Mesendoderm (in vitro differentiated cells): Measurements from ENCODE around the gene PCGF1.

ENCODE experiments used
- DNase-seq: peaks from one replicate; pipeline ENCODE4 v3.0.0; 2013
- H2AK5ac ChIP-seq: 2 replicates; pipeline ENCODE4 v1.6.1; 2013; ENCODE audit warnings: low read length, inconsistent platforms
- H2BK120ac ChIP-seq: 2 replicates; pipeline ENCODE4 v1.6.1; 2013; ENCODE audit warnings: low read depth, mild to moderate bottlenecking, low read length, moderate library complexity, mixed read lengths
- H2BK15ac ChIP-seq: replicated peaks from 2 replicates; pipeline ENCODE4 v1.6.1; 2013; ENCODE audit warnings: low read depth, mild to moderate bottlenecking, moderate library complexity
- H2BK5ac ChIP-seq: 2 replicates; pipeline ENCODE4 v1.6.1; 2013; ENCODE audit warnings: low read length, inconsistent platforms
- H3K18ac ChIP-seq: 2 replicates; pipeline ENCODE4 v1.6.1; 2013; ENCODE audit warnings: mild to moderate bottlenecking, low read length, mixed read lengths
- H3K23ac ChIP-seq: one replicate; pipeline ENCODE4 v1.6.1; 2013; ENCODE audit warnings: low read length
- H3K27ac ChIP-seq: 2 replicates; pipeline ENCODE4 v1.5.1; 2013; ENCODE audit warnings: low read depth, mild to moderate bottlenecking, inconsistent platforms, low read length, moderate library complexity
- H3K27me3 ChIP-seq: 2 replicates; pipeline ENCODE4 v1.6.1; 2013; ENCODE audit warnings: low read length, control low read depth, mild to moderate bottlenecking, inconsistent platforms; ENCODE audit not compliant: insufficient read depth, poor library complexity
- H3K36me3 ChIP-seq: 2 replicates; pipeline ENCODE4 v1.6.1; 2013; ENCODE audit warnings: low read length, inconsistent platforms; ENCODE audit not compliant: control insufficient read depth, insufficient read depth
- H3K4ac ChIP-seq: one replicate; pipeline ENCODE4 v1.6.1; 2013; ENCODE audit warnings: low read depth, mild to moderate bottlenecking, low read length, moderate library complexity
- H3K4me1 ChIP-seq: 2 replicates; pipeline ENCODE4 v1.6.1; 2013; ENCODE audit warnings: low read depth, low read length, inconsistent platforms; ENCODE audit not compliant: control insufficient read depth
- H3K4me2 ChIP-seq: 2 replicates; pipeline ENCODE4 v1.6.1; 2013; ENCODE audit warnings: low read length
- H3K4me3 ChIP-seq: 2 replicates; pipeline ENCODE4 v1.5.1; 2013; ENCODE audit warnings: mild to moderate bottlenecking, low read length
- H3K56ac ChIP-seq: one replicate; pipeline ENCODE4 v1.6.1; 2013; ENCODE audit warnings: low read length
- H3K79me1 ChIP-seq: 2 replicates; pipeline ENCODE4 v1.6.1; 2013; ENCODE audit warnings: low read length, inconsistent platforms
- H3K79me2 ChIP-seq: 2 replicates; pipeline ENCODE4 v1.6.1; 2013; ENCODE audit warnings: mild to moderate bottlenecking, low read length; ENCODE audit not compliant: control insufficient read depth, insufficient read depth
- H3K9ac ChIP-seq: 2 replicates; pipeline ENCODE4 v1.6.1; 2013; ENCODE audit warnings: low read length, inconsistent platforms
- H4K5ac ChIP-seq: one replicate; pipeline ENCODE4 v1.6.1; 2013; ENCODE audit warnings: low read length
- H4K8ac ChIP-seq: one replicate; pipeline ENCODE4 v1.6.1; 2013; ENCODE audit warnings: low read depth, mild to moderate bottlenecking, control low read depth, low read length, moderate library complexity
- WGBS: extraction: QIAGEN DNeasy Blood & Tissue Kit; methylation state at CpG from one replicate; pipeline ENCODE4 v1.1.7; 2013; ENCODE audit warnings: low lambda C conversion rate, missing lambda C conversion rate; ENCODE audit not compliant: insufficient coverage; ENCODE audit errors: extremely low coverage; 5-methylcytosine and 5-hydroxymethylcytosine counted together

The PCGF1 gene

DNA sequence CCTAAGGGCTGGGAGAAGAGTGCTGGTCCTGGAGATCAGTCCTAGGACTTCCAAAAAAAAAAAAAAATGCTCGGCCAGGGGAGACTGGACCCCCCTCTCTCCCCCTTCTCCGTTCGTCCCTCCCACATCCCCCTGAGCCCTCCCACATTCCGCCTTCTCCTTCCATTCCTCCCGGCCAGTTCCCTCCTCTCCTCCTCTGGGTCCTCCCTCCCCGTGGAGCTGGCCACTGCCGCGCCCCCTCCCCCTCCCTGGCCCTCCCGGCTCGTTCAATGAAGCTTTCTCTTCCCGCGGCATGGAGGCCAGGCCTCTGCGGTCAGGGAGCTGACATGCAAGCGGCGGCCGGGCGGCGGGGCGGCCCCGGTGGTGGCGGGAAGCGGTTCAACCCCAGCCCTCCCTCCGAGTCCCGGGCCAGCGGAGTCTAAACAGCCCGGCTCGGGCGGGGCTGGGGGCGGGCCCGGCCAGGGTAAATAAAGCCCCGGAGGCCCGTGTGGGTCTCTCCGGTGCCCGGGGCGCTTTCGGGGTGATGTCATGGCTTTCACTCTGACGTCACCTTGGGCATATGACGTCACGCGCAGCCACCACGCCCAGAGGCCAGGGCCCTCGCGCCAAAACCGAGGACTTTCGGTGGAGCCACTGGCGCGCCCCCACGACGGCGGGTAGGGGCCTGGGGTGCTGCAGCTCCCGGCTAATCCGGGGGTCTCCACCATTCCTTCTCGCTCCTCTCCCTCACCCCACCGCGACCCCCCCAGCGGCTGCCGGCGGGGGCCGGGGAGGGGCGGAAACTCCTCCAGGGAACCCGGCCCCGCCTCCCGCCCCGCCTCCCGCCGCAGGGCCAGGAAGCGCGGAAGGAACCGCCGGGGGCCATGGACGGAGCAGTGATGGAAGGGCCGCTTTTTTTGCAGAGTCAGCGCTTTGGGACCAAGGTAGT lies 46.7 kb upstream of the PCGF1 start, which contains the start of the genes DOK1 and LOXL3:
DOK1 (plus strand) TSS at position 829 of the 928 bp plus-strand sequence; CDS start at position 864, 35 bp downstream.
LOXL3 (minus strand) TSS at position 51 of the 928 bp plus-strand sequence. CDS start 1,308 bp downstream, outside the sequence.
- Histone ChIP-seq H3K36me3 (no peaks in the 10 kb centered on the region), H3K79me1 (no peaks in the 10 kb centered on the region), H3K9ac (peak within 1 kb of the TSS; percentile 82), H3K4me2 (peak within 1 kb of the TSS; percentile 96), H3K4me3 (peak within 1 kb of the TSS; percentile 87), H3K18ac (peak within 1 kb of the TSS; percentile 53), H3K4me1 (peaks cover 4% of the 10 kb centered on the region), H4K5ac (no peak within 1 kb of the TSS), H3K27me3 (peaks cover 42% of the 10 kb centered on the region), H3K56ac (peak within 1 kb of the TSS; percentile 91), H3K79me2 (no peaks in the 10 kb centered on the region), H2BK120ac (no peak within 1 kb of the TSS), H4K8ac (no peak within 1 kb of the TSS), H2BK15ac (no peak within 1 kb of the TSS), H3K4ac (no peak within 1 kb of the TSS), H2BK5ac (no peak within 1 kb of the TSS), H3K27ac (no peak within 1 kb of the TSS), H2AK5ac (no peak within 1 kb of the TSS), H3K23ac (peak within 1 kb of the TSS; percentile 80)
- WGBS: no CpG with 5 or more reads among the region's 73 CpGs
- DNase-seq: peak; percentile 92

DNA sequence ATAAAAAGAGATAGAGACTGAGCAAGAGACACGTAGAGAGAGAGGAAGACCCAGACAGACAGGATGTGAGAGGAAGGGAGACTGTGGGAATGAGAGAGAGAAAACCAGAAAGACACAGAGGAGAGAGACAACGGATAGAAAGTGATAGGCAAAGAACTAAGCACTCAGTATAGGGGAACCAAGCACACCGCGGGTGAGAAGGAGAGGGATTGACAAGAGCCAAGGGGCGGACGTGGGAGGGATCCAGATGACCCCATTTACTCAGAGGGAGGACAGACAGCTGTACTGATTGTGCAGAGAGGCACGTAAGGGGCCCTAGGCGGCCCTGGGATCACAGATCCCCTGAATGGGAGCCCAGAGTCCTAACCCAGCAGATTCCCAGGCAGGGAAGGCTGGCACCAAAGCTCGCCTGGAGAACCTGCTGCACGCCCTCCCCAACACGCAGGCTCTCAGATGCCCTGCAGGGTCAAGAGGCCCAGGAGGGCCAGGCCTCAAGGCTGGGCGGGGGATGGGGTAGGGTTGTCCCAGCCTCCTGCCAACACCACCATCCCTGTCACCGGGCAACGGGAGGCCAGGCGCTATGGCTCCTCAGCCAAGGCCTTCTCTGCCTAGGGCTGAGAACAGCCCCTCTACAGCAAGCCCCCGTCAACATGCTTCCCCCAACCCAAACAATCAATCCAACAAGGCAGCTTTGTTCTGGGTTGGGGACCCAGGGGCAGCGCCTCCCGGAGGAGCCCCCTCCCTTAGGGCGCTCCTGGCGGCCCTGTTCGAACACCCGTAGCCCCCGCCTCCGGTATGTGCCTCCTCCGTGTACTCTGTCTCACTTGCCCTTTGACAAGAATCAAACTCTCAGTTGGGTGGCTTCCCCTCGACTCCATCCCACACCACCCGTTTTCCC lies 45.7 kb upstream of the PCGF1 start:
- H2BK5ac ChIP-seq: no peak overlapping the region
- no peak overlapping the region for H3K4ac ChIP-seq
- no CpG with 5 or more reads among the region's 27 CpGs for WGBS
- no peak overlapping the region for H2BK120ac ChIP-seq
- no peaks in the 10 kb centered on the region for H3K79me1 ChIP-seq
- peak overlapping the region; percentile 42 for H3K56ac ChIP-seq
- H3K4me3 ChIP-seq: peak overlapping the region; percentile 2
- no peak overlapping the region for H3K27ac ChIP-seq
- H3K27me3 ChIP-seq: peaks cover 46% of the 10 kb centered on the region
- peaks cover 4% of the 10 kb centered on the region for H3K4me1 ChIP-seq
- peak; percentile 51 for DNase-seq
- H2AK5ac ChIP-seq: no peak overlapping the region
- no peak overlapping the region for H2BK15ac ChIP-seq
- no peaks in the 10 kb centered on the region for H3K36me3 ChIP-seq
- no peak overlapping the region for H3K18ac ChIP-seq
- no peak overlapping the region for H4K5ac ChIP-seq
- peak overlapping the region; percentile 30 for H3K4me2 ChIP-seq
- peak overlapping the region; percentile 12 for H3K9ac ChIP-seq
- H3K79me2 ChIP-seq: no peaks in the 10 kb centered on the region
- no peak overlapping the region for H4K8ac ChIP-seq
- no peak overlapping the region for H3K23ac ChIP-seq

- Histone ChIP-seq H2BK15ac (no peak overlapping the region), H4K5ac (no peak overlapping the region), H3K56ac (no peak overlapping the region), H4K8ac (no peak overlapping the region), H3K79me1 (no peaks in the 10 kb centered on the region), H3K79me2 (no peaks in the 10 kb centered on the region), H3K27ac (no peak overlapping the region), H2AK5ac (no peak overlapping the region), H3K4me1 (peaks cover 4% of the 10 kb centered on the region), H3K4ac (no peak overlapping the region), H3K27me3 (peaks cover 51% of the 10 kb centered on the region), H3K36me3 (no peaks in the 10 kb centered on the region), H3K9ac (no peak overlapping the region), H2BK5ac (no peak overlapping the region), H3K18ac (no peak overlapping the region), H3K23ac (no peak overlapping the region), H3K4me3 (no peak overlapping the region), H3K4me2 (no peak overlapping the region), H2BK120ac (no peak overlapping the region)
- WGBS: no CpG with 5 or more reads among the region's 21 CpGs
- no peak for DNase-seq
These were observed 44.7 kb upstream of the PCGF1 start for GRCh38 chr2:74551942-74552913.

DNA sequence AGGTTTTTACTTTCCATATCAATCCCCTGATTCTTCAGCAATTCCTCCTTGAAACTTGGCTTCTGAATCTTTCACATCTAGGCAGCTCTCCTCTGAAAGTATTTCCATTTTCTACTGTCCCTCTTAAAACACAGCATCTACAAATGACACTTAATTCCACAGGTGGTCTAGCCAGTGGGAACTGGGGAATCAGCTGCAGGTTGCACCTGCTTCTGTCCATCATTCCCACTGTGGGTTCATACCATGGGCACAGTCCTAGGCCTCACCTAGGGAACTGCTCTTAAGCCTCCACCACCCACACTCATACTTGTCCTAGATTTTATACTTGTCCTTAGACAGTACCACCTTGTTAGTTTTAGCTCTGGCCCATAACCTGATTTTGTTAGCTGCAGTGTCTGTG lies 44.0 kb upstream of the PCGF1 start:
- Histone ChIP-seq H3K4me1 (peaks cover 4% of the 10 kb centered on the region), H3K79me1 (no peaks in the 10 kb centered on the region), H4K8ac (no peak overlapping the region), H3K4ac (no peak overlapping the region), H3K36me3 (no peaks in the 10 kb centered on the region), H3K27ac (no peak overlapping the region), H2BK120ac (no peak overlapping the region), H3K18ac (no peak overlapping the region), H3K4me3 (no peak overlapping the region), H3K23ac (no peak overlapping the region), H3K9ac (no peak overlapping the region), H2AK5ac (no peak overlapping the region), H3K4me2 (no peak overlapping the region), H4K5ac (no peak overlapping the region), H2BK5ac (no peak overlapping the region), H3K79me2 (no peaks in the 10 kb centered on the region), H3K27me3 (peaks cover 50% of the 10 kb centered on the region), H3K56ac (no peak overlapping the region), H2BK15ac (no peak overlapping the region)
- DNase-seq: no peak

DNA sequence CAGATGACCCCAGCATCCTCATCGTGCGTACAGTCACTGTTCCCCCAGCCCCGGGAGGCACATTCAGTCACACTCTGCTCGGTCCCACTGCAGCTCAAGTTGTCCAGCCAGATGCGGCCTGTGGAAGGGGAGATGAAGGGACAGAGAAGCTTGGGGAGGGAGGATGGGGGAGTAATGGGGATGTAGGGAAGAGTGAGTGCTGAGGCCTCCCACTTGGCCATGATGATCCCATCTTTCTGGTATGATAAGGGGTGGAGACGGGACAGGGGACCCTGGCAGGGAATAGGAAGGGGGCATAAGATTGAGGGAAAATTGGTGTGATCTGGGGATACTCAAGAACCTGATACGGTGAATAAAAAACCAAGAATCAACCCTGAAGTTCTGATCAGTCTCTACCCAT lies 42.7 kb upstream of the PCGF1 start:
- no peak overlapping the region for H4K5ac ChIP-seq
- H2BK15ac ChIP-seq: no peak overlapping the region
- no peak overlapping the region for H3K18ac ChIP-seq
- H3K23ac ChIP-seq: no peak overlapping the region
- peak overlapping the region; percentile 12 for H3K56ac ChIP-seq
- no peak overlapping the region for H2BK5ac ChIP-seq
- H3K36me3 ChIP-seq: no peaks in the 10 kb centered on the region
- H3K4me1 ChIP-seq: peaks cover 4% of the 10 kb centered on the region
- no peak overlapping the region for H2AK5ac ChIP-seq
- no peak overlapping the region for H3K9ac ChIP-seq
- H3K79me1 ChIP-seq: no peaks in the 10 kb centered on the region
- no peak for DNase-seq
- no peak overlapping the region for H3K4ac ChIP-seq
- no peak overlapping the region for H4K8ac ChIP-seq
- no peaks in the 10 kb centered on the region for H3K79me2 ChIP-seq
- no CpG with 5 or more reads among the region's 7 CpGs for WGBS
- H2BK120ac ChIP-seq: no peak overlapping the region
- peaks cover 39% of the 10 kb centered on the region for H3K27me3 ChIP-seq
- H3K4me2 ChIP-seq: no peak overlapping the region
- no peak overlapping the region for H3K4me3 ChIP-seq
- no peak overlapping the region for H3K27ac ChIP-seq
